ENCODE data around the gene TMEM139.

GRCh38 chr7:143257501-143257900 lies 27.3 kb upstream of the TMEM139 start:
- TF ChIP-seq CTCF (IDR thresholded peaks at IDR 0.05; ENCODE audit: insufficient read depth, low read depth, low read length) (no peak), EZH2 (IDR thresholded peaks at IDR 0.05; ENCODE audit: insufficient read depth, low read length) (no peak)

Data from astrocyte (in vitro differentiated cells and primary cell).